ENCODE measurements around the gene HOXA6.

DNA sequence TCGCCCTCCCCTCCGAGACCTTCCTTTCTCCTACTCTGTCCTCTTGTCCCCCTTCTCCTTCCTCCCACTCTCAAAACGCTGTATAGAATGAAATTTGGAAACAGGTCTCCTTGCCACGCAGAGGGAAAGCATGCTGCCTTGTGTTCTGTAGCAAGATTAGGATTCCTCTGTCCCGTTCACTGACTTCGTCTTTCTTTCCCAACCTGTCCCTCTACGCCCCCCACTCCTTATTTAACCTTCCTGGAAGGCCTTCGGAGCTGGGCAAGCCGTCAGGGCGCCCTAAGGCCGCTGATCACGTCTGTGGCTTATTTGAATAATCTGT lies 16.4 kb upstream of the HOXA6 start:
- no peak for TF ChIP-seq POLR2A (IDR thresholded peaks at IDR 0.05)
- TF ChIP-seq, protein P1, sequence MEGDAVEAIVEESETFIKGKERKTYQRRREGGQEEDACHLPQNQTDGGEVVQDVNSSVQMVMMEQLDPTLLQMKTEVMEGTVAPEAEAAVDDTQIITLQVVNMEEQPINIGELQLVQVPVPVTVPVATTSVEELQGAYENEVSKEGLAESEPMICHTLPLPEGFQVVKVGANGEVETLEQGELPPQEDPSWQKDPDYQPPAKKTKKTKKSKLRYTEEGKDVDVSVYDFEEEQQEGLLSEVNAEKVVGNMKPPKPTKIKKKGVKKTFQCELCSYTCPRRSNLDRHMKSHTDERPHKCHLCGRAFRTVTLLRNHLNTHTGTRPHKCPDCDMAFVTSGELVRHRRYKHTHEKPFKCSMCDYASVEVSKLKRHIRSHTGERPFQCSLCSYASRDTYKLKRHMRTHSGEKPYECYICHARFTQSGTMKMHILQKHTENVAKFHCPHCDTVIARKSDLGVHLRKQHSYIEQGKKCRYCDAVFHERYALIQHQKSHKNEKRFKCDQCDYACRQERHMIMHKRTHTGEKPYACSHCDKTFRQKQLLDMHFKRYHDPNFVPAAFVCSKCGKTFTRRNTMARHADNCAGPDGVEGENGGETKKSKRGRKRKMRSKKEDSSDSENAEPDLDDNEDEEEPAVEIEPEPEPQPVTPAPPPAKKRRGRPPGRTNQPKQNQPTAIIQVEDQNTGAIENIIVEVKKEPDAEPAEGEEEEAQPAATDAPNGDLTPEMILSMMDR (IDR thresholded peaks at IDR 0.05): no peak
